GM19043 (cell line): ENCODE data around the gene ATOX1.
"Not testable (repeated sequence)": the region's sequence is repeated elsewhere in the genome, so short reads cannot be mapped to it uniquely, and the experiment has no call there.

Source experiments
- ATAC-seq: cut with Tn5 transposase; IDR thresholded peaks from one replicate; pipeline ENCODE4 v1.9.1; 2021; ENCODE audit warnings: low read depth; ENCODE audit not compliant: unreplicated experiment

ATOX1 gene

DNA sequence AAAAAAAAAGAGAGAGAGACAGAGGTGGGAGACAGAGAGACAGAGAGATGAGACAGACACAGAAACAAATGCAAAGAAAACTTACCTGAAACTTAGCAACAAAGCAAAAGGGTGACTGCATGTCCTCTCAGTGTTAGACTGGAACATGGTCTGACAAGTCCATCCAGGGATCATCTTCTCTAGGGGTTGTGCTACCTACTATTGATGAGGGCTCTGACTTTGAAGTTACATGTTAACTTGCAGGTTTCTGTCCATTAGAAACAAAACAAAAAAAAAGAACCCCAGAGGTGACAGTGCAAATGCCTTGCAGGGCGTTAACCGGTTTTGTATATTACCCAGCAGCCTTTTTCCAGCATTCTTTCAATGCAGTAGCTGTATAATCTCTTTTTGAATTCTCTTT, 58.1 kb downstream of the ATOX1 start:
- ATAC-seq = no peak

- no peak for ATAC-seq
Observed at GRCh38 chr5:151699071-151699901, 59.1 kb downstream of the ATOX1 start.

DNA sequence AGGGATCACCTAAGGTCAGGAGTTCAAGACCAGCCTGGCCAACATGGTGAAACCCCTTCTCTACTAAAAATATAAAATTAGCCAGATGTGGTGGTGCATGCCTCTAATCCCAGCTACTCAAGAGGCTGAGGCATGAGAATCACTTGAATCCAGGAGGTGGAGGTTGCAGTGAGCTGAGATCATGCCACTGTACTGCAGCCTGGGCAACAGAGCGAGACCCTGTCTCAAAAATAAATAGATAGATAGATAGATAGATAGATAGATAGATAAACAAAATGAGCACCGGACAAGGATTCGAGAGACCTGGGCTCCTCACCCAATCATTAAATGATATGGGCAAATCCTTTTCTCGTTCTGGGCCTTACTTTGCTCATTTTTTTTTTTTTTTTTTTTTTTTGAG, 60.4 kb downstream of the ATOX1 start:
- not testable (repeated sequence) for ATAC-seq

- no peak for ATAC-seq
Observed at GRCh38 chr5:151697452-151697851, 61.0 kb downstream of the ATOX1 start.

GRCh38 chr5:151696470-151697061, 61.9 kb downstream of the ATOX1 start:
- no peak for ATAC-seq

GRCh38 chr5:151695464-151695863, 63.0 kb downstream of the ATOX1 start:
- ATAC-seq = no peak

- ATAC-seq = no peak
Observed at GRCh38 chr5:151694035-151694485, 64.4 kb downstream of the ATOX1 start.
